Loucy (cell line): ENCODE data around the gene C10orf105.

Experiments used
- EZH2phosphoT487 ChIP-seq: fragments of 200-600 bp; IDR thresholded peaks from 2 replicates; pipeline ENCODE4 v1.6.1; 2018; ENCODE audit warnings: antibody characterized with exemption, mild to moderate bottlenecking, moderate library complexity, borderline replicate concordance
- TF ChIP-seq, protein P1 (sequence below): fragments of 200-600 bp; sonication (generic); conservative IDR thresholded peaks from 2 replicates; pipeline ENCODE4 v1.5.1; 2014; ENCODE audit warnings: mild to moderate bottlenecking, antibody characterized with exemption, low read length

DNA sequence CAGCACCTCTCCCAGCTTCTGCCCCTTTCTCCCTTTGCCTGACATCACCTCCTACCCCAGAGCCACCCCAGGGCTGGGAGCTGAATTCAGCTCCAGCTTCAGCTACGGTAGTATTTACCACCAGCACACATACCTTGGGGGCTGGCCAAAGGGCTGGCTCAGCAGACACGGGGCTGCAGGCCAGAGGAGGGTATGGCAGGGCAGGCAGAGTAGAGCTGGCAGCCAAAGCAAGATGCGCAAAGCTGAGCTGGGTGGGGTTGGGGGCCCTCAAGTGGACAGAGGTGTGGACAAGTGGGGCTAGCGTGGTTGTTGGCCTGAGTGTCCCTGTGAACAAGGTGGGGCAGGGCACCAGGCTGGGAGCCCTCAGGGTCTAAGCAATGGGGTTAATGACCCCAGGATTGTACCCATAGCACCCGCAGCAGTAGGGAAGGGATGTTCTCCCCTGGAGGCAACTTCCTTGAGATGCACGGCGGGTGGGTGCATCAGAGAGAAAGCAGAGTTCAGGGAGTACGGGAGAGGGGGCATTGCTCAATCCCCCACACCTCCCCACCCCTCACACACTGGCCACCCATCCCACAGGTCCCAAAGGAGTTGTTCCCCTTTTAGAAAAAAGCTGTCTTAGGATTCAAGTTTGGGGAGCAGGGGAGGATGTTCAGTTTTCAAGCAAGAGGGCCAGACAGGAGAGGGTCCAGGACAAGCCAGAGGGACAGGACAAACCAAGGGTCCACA is 45.8 kb upstream of the C10orf105 start:
- TF ChIP-seq, protein P1, sequence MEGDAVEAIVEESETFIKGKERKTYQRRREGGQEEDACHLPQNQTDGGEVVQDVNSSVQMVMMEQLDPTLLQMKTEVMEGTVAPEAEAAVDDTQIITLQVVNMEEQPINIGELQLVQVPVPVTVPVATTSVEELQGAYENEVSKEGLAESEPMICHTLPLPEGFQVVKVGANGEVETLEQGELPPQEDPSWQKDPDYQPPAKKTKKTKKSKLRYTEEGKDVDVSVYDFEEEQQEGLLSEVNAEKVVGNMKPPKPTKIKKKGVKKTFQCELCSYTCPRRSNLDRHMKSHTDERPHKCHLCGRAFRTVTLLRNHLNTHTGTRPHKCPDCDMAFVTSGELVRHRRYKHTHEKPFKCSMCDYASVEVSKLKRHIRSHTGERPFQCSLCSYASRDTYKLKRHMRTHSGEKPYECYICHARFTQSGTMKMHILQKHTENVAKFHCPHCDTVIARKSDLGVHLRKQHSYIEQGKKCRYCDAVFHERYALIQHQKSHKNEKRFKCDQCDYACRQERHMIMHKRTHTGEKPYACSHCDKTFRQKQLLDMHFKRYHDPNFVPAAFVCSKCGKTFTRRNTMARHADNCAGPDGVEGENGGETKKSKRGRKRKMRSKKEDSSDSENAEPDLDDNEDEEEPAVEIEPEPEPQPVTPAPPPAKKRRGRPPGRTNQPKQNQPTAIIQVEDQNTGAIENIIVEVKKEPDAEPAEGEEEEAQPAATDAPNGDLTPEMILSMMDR = no peak
- TF ChIP-seq EZH2phosphoT487 = no peak
